ENCODE data around the gene ECI1.

- TF ChIP-seq, protein P1, sequence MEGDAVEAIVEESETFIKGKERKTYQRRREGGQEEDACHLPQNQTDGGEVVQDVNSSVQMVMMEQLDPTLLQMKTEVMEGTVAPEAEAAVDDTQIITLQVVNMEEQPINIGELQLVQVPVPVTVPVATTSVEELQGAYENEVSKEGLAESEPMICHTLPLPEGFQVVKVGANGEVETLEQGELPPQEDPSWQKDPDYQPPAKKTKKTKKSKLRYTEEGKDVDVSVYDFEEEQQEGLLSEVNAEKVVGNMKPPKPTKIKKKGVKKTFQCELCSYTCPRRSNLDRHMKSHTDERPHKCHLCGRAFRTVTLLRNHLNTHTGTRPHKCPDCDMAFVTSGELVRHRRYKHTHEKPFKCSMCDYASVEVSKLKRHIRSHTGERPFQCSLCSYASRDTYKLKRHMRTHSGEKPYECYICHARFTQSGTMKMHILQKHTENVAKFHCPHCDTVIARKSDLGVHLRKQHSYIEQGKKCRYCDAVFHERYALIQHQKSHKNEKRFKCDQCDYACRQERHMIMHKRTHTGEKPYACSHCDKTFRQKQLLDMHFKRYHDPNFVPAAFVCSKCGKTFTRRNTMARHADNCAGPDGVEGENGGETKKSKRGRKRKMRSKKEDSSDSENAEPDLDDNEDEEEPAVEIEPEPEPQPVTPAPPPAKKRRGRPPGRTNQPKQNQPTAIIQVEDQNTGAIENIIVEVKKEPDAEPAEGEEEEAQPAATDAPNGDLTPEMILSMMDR (conservative IDR thresholded peaks at IDR 0.05; ENCODE audit: low read depth, low read length) = no peak
- TF ChIP-seq POLR2A (IDR thresholded peaks at IDR 0.05; ENCODE audit: low read depth, low read length) (no peak), RCOR1 (IDR thresholded peaks at IDR 0.05; ENCODE audit: insufficient replicate concordance, low read length) (no peak)
- TF ChIP-seq, protein P2, sequence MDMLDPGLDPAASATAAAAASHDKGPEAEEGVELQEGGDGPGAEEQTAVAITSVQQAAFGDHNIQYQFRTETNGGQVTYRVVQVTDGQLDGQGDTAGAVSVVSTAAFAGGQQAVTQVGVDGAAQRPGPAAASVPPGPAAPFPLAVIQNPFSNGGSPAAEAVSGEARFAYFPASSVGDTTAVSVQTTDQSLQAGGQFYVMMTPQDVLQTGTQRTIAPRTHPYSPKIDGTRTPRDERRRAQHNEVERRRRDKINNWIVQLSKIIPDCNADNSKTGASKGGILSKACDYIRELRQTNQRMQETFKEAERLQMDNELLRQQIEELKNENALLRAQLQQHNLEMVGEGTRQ (IDR thresholded peaks at IDR 0.05; ENCODE audit: low read depth, low read length) = no peak
Measured at GRCh38 chr16:2190659-2191445, 60.5 kb downstream of the ECI1 start.

All from IMR-90 (cell line).